Measurements from ENCODE around the gene PMS2.
"Not testable (repeated sequence)": the region's sequence is repeated elsewhere in the genome, so short reads cannot be mapped to it uniquely, and the experiment has no call there.

- not testable (repeated sequence) for TF ChIP-seq EZH2phosphoT487 (IDR thresholded peaks at IDR 0.05; ENCODE audit: borderline replicate concordance); CTCF (conservative IDR thresholded peaks at IDR 0.05; ENCODE audit: low read length)
These were observed 35.3 kb downstream of the PMS2 start for GRCh38 chr7:5973580-5973979.

Data from Loucy (cell line).